ENCODE data around the gene PAFAH1B1. TPM values are rescaled to one million over a fixed set of nuclear protein-coding genes. Genes with fewer than 3 reads are reported as not detected.
A peak's percentile ranks its signal among the peaks of the same experiment; 100 is the strongest.

Gene PAFAH1B1
- total and polyA plus RNA-seq, 11 donors = 32.6 to 154 (median 118) TPM

GRCh38 chr17:2689411-2690164 is 96.1 kb downstream of the PAFAH1B1 start:
- peak in 1 of 4 donors; percentile 2 for ATAC-seq
- TF ChIP-seq CTCF (IDR thresholded peaks at IDR 0.05) (no peak), POLR2A (IDR thresholded peaks at IDR 0.05) (no peak)
- Histone ChIP-seq H3K9me3 (no peaks in the 10 kb centered on the region), H3K4me1 (peaks cover 0 to 52% (median 24%) of the 10 kb centered on the region in 12 donors), H3K27me3 (no peaks in the 10 kb centered on the region), H3K27ac (peak overlapping the region in 2 of 12 donors; percentile 6 to 64), H3K4me3 (peak overlapping the region in 7 of 12 donors; percentile 5 to 45 (median 25)), H3K36me3 (peaks cover 0 to 56% (median 46%) of the 10 kb centered on the region in 9 donors)
- intact Hi-C loops (cut with DNase I) = loop anchor here in 4 of 10 donors (10.0 kb wide), 4 partner anchors 95 to 305 kb away; partner anchors contain the start of genes METTL16 (in 4 of the 4) and PAFAH1B1 (in 1 of the 4)
- DNase-seq = peak in 4 of 5 donors; percentile 9 to 59 (median 30)
- 53 to 70% (median 66%) methylated on average over 10 to 40 of the region's 40 CpGs for WGBS, 4 donors

GRCh38 chr17:2690165-2691068 is 97.0 kb downstream of the PAFAH1B1 start:
- Histone ChIP-seq H3K27me3 (no peaks in the 10 kb centered on the region), H3K27ac (peak overlapping the region in 2 of 12 donors; percentile 13 to 64), H3K9me3 (no peaks in the 10 kb centered on the region), H3K4me3 (peak overlapping the region in 8 of 12 donors; percentile 5 to 45 (median 25)), H3K4me1 (peaks cover 0 to 52% (median 24%) of the 10 kb centered on the region in 12 donors), H3K36me3 (peaks cover 0 to 58% (median 52%) of the 10 kb centered on the region in 9 donors)
- peak in 3 of 5 donors; percentile 9 to 29 (median 28) for DNase-seq
- intact Hi-C loops (cut with DNase I) = loop anchor here in 1 of 10 donors (10.0 kb wide), 1 partner anchor 176 kb away; the partner anchor contains the start of gene METTL16
- ATAC-seq = no peak
- TF ChIP-seq CTCF (IDR thresholded peaks at IDR 0.05) (peak in 1 of 12 donors; percentile 4), POLR2A (IDR thresholded peaks at IDR 0.05) (no peak)
- 52 to 78% (median 73%) methylated on average over 29 to 55 of the region's 55 CpGs for WGBS, 4 donors

- H3K4me1 ChIP-seq = peaks cover 0 to 46% (median 22%) of the 10 kb centered on the region in 12 donors
- intact Hi-C loops (cut with DNase I) = loop anchor here in 1 of 10 donors (10.0 kb wide), 1 partner anchor 176 kb away; the partner anchor contains the start of gene METTL16
- WGBS, 4 donors = 94 to 96% (median 95%) methylated on average over 46 to 62 of the region's 62 CpGs
- no peak for TF ChIP-seq CTCF (IDR thresholded peaks at IDR 0.05)
- TF ChIP-seq POLR2A (IDR thresholded peaks at IDR 0.05) = no peak
- no peak overlapping the region for H3K27ac ChIP-seq
- no peak overlapping the region for H3K4me3 ChIP-seq
- H3K9me3 ChIP-seq = no peaks in the 10 kb centered on the region
- H3K36me3 ChIP-seq = peaks cover 2 to 67% (median 61%) of the 10 kb centered on the region in 9 donors
- no peaks in the 10 kb centered on the region for H3K27me3 ChIP-seq
- no peak for ATAC-seq
- peak in 3 of 5 donors; percentile 15 to 63 (median 19) for DNase-seq
Measured at GRCh38 chr17:2691069-2691871, 97.8 kb downstream of the PAFAH1B1 start.

Measured in heart left ventricle (tissue), 16 donors.